GM23338 (cell line): Measurements from ENCODE around the gene EGLN2. TPM values are rescaled to one million over a fixed set of nuclear protein-coding genes. Genes with fewer than 3 reads are reported as not detected.

Experiments
- ATAC-seq: fragments of 200-7000 bp; cut with Tn5 transposase; 3 replicates; pipeline ENCODE4 v1.9.1; 2020
- DNase-seq: peaks from one replicate; pipeline ENCODE4 v3.0.0-alpha.2; 2015; ENCODE audit warnings: low spot score
- H2AFZ ChIP-seq: fragments of 200-600 bp; sonication (generic); 2 replicates; pipeline ENCODE4 v1.8.0; 2016; ENCODE audit warnings: antibody characterized with exemption, mild to moderate bottlenecking, moderate library complexity
- H3F3A ChIP-seq: fragments of 200-600 bp; sonication (generic); replicated peaks from 2 replicates; pipeline ENCODE4 v1.8.0; 2017; ENCODE audit warnings: antibody characterized with exemption, mixed run types, low read depth
- H3K27ac ChIP-seq: fragments of 200-600 bp; sonication (generic); 2 replicates; pipeline ENCODE4 v1.6.1; 2016; ENCODE audit warnings: low read depth
- H3K27me3 ChIP-seq: fragments of 200-600 bp; sonication (generic); 2 replicates; pipeline ENCODE4 v1.8.0; 2016; ENCODE audit warnings: mild to moderate bottlenecking, mixed run types, moderate library complexity; ENCODE audit not compliant: insufficient read depth
- H3K36me3 ChIP-seq: fragments of 200-600 bp; sonication (generic); 2 replicates; pipeline ENCODE4 v1.8.0; 2016; ENCODE audit warnings: mild to moderate bottlenecking; ENCODE audit not compliant: insufficient read depth
- H3K4me1 ChIP-seq: fragments of 200-600 bp; sonication (generic); 2 replicates; pipeline ENCODE4 v1.8.0; 2016; ENCODE audit warnings: mild to moderate bottlenecking, moderate library complexity; ENCODE audit not compliant: insufficient read depth
- H3K4me2 ChIP-seq: fragments of 200-600 bp; sonication (generic); 2 replicates; pipeline ENCODE4 v1.7.1; 2017; ENCODE audit warnings: mixed run types
- H3K4me3 ChIP-seq: fragments of 200-600 bp; sonication (generic); 2 replicates; pipeline ENCODE4 v1.6.1; 2016; ENCODE audit warnings: mixed run types
- H3K79me2 ChIP-seq: fragments of 200-600 bp; sonication (generic); replicated peaks from 2 replicates; pipeline ENCODE4 v1.8.0; 2017; ENCODE audit warnings: mild to moderate bottlenecking; ENCODE audit not compliant: insufficient read depth
- H3K9me2 ChIP-seq: fragments of 200-600 bp; sonication (generic); 2 replicates; pipeline ENCODE4 v1.8.0; 2017; ENCODE audit not compliant: insufficient read depth
- H4K20me1 ChIP-seq: fragments of 200-600 bp; sonication (generic); replicated peaks from 2 replicates; pipeline ENCODE4 v1.8.0; 2017; ENCODE audit warnings: mild to moderate bottlenecking; ENCODE audit not compliant: insufficient read depth
- H3K27ac Mint-ChIP-seq: 2 replicates; pipeline ENCODE4 v1.8.0; 2020; ENCODE audit warnings: inconsistent platforms, mild to moderate bottlenecking, moderate library complexity, mixed read lengths
- H3K27me3 Mint-ChIP-seq: 3 replicates; pipeline ENCODE4 v1.8.0; 2022; ENCODE audit warnings: low read depth, mild to moderate bottlenecking, moderate library complexity, mixed read lengths, inconsistent platforms; ENCODE audit not compliant: insufficient read depth, poor library complexity
- H3K36me3 Mint-ChIP-seq: 3 replicates; pipeline ENCODE4 v1.8.0; 2021; ENCODE audit warnings: low read depth, mild to moderate bottlenecking, inconsistent platforms, moderate library complexity, mixed read lengths
- H3K4me1 Mint-ChIP-seq: 3 replicates; pipeline ENCODE4 v1.8.0; 2020; ENCODE audit warnings: mild to moderate bottlenecking, inconsistent platforms, mixed read lengths
- H3K4me3 Mint-ChIP-seq: 3 replicates; pipeline ENCODE4 v1.8.0; 2021; ENCODE audit warnings: moderate library complexity, mild to moderate bottlenecking, inconsistent platforms, mixed read lengths
- H3K9me3 Mint-ChIP-seq: 3 replicates; pipeline ENCODE4 v1.8.0; 2020; ENCODE audit warnings: moderate library complexity, mild to moderate bottlenecking, inconsistent platforms, mixed read lengths
- CREB1 ChIP-seq: fragments of 250-450 bp; sonication (Bioruptor Pico); IDR thresholded peaks from 2 replicates; pipeline ENCODE4 v1.5.0; 2020; ENCODE audit warnings: low read depth, mild to moderate bottlenecking, moderate library complexity
- CTCF ChIP-seq, 2 experiments: fragments of 200-600 bp in 1 of 2; sonication (generic) in 1 of 2; conservative IDR thresholded peaks; 2 replicates each; pipeline versions ENCODE4 v1.5.1 to v1.6.1; 2016 to 2017; ENCODE audit warnings: antibody characterized with exemption in 2 of 2, low read depth in 2 of 2, mild to moderate bottlenecking in 2 of 2, moderate library complexity in 1 of 2
- ETS1 ChIP-seq: IDR thresholded peaks from 2 replicates; pipeline ENCODE4 v1.6.1; 2016; ENCODE audit warnings: antibody characterized with exemption
- EZH2 ChIP-seq: fragments of 200-600 bp; sonication (generic); IDR thresholded peaks from one replicate; pipeline ENCODE4 v1.8.0; 2017; ENCODE audit warnings: antibody characterized with exemption, mild to moderate bottlenecking, low read depth; ENCODE audit not compliant: unreplicated experiment
- EZH2phosphoT487 ChIP-seq: fragments of 200-600 bp; sonication (generic); IDR thresholded peaks from one replicate; pipeline ENCODE4 v1.8.1; 2018; ENCODE audit warnings: antibody characterized with exemption; ENCODE audit not compliant: unreplicated experiment
- JUNB ChIP-seq: IDR thresholded peaks from one replicate; pipeline ENCODE4 v1.6.1; 2016; ENCODE audit warnings: antibody characterized with exemption; ENCODE audit not compliant: unreplicated experiment
- NANOG ChIP-seq: IDR thresholded peaks from 2 replicates; pipeline ENCODE4 v1.6.1; 2016; ENCODE audit warnings: antibody characterized with exemption, borderline replicate concordance
- POLR2AphosphoS5 ChIP-seq: IDR thresholded peaks from 2 replicates; pipeline ENCODE4 v1.6.1; 2016; ENCODE audit warnings: antibody characterized with exemption, low read depth
- STAT1 ChIP-seq: IDR thresholded peaks from one replicate; pipeline ENCODE4 v1.6.1; 2016; ENCODE audit warnings: antibody characterized with exemption; ENCODE audit not compliant: unreplicated experiment
- ZNF114 ChIP-seq: fragments of 250-450 bp; sonication (Bioruptor Pico); IDR thresholded peaks from 2 replicates; pipeline ENCODE4 v1.5.0; 2020; ENCODE audit warnings: mild to moderate bottlenecking, moderate library complexity
- polyA plus RNA-seq: library from polyadenylated mRNA; unstranded; fragments of >200 nt; fragmentation: Nextera tagmentation; extraction: Ambion mirVana; gene quantifications from 2 replicates; pipeline ENCODE4 v1.2.1, GENCODE V29; 2016
- total RNA-seq: library from RNA; depleted of rRNA; stranded (reverse); fragments of >200 nt; shearing (Covaris generic); gene quantifications from 2 replicates; pipeline ENCODE4 v1.2.3, GENCODE V29; 2014
- TF ChIP-seq, protein P1 (sequence below): IDR thresholded peaks from one replicate; pipeline ENCODE4 v1.6.1; 2018; ENCODE audit warnings: antibody characterized with exemption; ENCODE audit not compliant: unreplicated experiment

The EGLN2 gene
- total and polyA plus RNA-seq, 2 experiments from 2014 or later = 59.9 to 118 TPM

GRCh38 chr19:40800997-40801377, 2.0 kb downstream of the EGLN2 start:
- Mint-ChIP-seq H3K4me1 (peaks cover 59% of the 10 kb centered on the region), H3K4me3 (peak overlapping the region; percentile 95), H3K36me3 (peaks cover 50% of the 10 kb centered on the region), H3K27me3 (peaks cover 46% of the 10 kb centered on the region), H3K9me3 (no peaks in the 10 kb centered on the region), H3K27ac (no peak overlapping the region)
- TF ChIP-seq ZNF114 (CRISPR knock-in tag) = no peak
- no peak for TF ChIP-seq NANOG
- TF ChIP-seq POLR2AphosphoS5 = no peak
- no peak for TF ChIP-seq STAT1
- no peak for TF ChIP-seq EZH2
- TF ChIP-seq JUNB = no peak
- no peak for TF ChIP-seq CTCF (conservative IDR thresholded peaks at IDR 0.05; ENCODE audit: low read depth in 2 of 2)
- TF ChIP-seq ETS1 = no peak
- H3K4me2 ChIP-seq = peak overlapping the region; percentile 71; the same call in 1 of the 2 replicates
- no peak overlapping the region for H3K27ac ChIP-seq
- H3K79me2 ChIP-seq = peaks cover 66% of the 10 kb centered on the region
- ATAC-seq (no peak), DNase-seq (no peak)
- no peak overlapping the region for H2AFZ ChIP-seq
- H3K27me3 ChIP-seq = no peaks in the 10 kb centered on the region
- peaks cover 29% of the 10 kb centered on the region for H3F3A ChIP-seq
- H4K20me1 ChIP-seq = peaks cover 46% of the 10 kb centered on the region
- peak overlapping the region; percentile 89; the same call in 1 of the 2 replicates for H3K4me3 ChIP-seq
- peaks cover 8% of the 10 kb centered on the region; the same call in 1 of the 2 replicates for H3K36me3 ChIP-seq
- H3K4me1 ChIP-seq = peaks cover 54% of the 10 kb centered on the region
- H3K9me2 ChIP-seq = no peaks in the 10 kb centered on the region

DNA sequence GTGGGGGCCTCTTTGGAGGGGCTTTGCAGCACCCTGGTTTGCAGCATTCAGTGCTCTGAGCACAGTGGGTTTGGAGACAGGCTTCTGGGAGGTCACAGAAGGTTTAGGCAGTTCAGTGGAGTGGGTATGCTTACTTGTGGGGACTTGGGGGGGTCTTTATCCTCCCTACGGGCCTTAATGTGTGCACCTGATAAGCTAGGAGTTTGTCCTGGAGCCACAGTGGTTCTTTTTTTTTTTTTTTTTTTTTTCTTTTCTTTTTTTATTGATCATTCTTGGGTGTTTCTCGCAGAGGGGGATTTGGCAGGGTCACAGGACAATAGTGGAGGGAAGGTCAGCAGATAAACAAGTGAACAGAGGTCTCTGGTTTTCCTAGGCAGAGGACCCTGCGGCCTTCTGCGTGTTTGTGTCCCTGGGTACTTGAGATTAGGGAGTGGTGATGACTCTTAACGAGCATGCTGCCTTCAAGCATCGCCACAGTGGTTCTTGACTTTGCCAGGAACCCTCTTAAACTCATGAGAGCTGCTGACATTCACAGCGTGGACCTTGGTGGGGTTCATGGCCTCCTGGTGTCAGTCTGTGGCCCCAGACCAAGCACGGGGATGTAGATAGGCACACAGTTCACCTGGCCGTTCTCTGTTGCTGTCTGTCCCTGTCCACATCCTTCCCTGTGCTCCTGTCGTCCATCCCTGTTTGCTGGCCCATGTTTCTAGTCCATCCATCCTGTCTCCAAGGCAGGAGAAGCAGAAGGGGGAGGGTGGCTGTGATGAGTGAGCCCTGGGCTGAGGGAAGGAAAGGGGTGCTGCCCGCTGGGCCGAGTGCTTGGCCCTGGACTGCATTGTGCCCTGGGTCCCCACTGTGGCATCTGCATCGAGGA, 2.7 kb downstream of the EGLN2 start:
- no peak overlapping the region for H3K27ac Mint-ChIP-seq
- no peak overlapping the region for H3K27ac ChIP-seq
- no peaks in the 10 kb centered on the region for H3K9me2 ChIP-seq
- peak overlapping the region; percentile 95 for H3K4me3 Mint-ChIP-seq
- H3K79me2 ChIP-seq = peaks cover 69% of the 10 kb centered on the region
- no peaks in the 10 kb centered on the region for H3K27me3 ChIP-seq
- peaks cover 60% of the 10 kb centered on the region for H3K4me1 ChIP-seq
- peaks cover 8% of the 10 kb centered on the region; the same call in 1 of the 2 replicates for H3K36me3 ChIP-seq
- H3K36me3 Mint-ChIP-seq = peaks cover 50% of the 10 kb centered on the region
- H3K4me2 ChIP-seq = peak overlapping the region; percentile 71; the same call in 1 of the 2 replicates
- peak overlapping the region; percentile 89; the same call in 1 of the 2 replicates for H3K4me3 ChIP-seq
- peaks cover 49% of the 10 kb centered on the region for H4K20me1 ChIP-seq
- peaks cover 51% of the 10 kb centered on the region for H3K27me3 Mint-ChIP-seq
- H2AFZ ChIP-seq = no peak overlapping the region
- no peaks in the 10 kb centered on the region for H3K9me3 Mint-ChIP-seq
- H3K4me1 Mint-ChIP-seq = peaks cover 65% of the 10 kb centered on the region
- DNase-seq (no peak), ATAC-seq (no peak)
- H3F3A ChIP-seq = peaks cover 35% of the 10 kb centered on the region
- TF ChIP-seq POLR2AphosphoS5 = no peak
- TF ChIP-seq, protein P1, sequence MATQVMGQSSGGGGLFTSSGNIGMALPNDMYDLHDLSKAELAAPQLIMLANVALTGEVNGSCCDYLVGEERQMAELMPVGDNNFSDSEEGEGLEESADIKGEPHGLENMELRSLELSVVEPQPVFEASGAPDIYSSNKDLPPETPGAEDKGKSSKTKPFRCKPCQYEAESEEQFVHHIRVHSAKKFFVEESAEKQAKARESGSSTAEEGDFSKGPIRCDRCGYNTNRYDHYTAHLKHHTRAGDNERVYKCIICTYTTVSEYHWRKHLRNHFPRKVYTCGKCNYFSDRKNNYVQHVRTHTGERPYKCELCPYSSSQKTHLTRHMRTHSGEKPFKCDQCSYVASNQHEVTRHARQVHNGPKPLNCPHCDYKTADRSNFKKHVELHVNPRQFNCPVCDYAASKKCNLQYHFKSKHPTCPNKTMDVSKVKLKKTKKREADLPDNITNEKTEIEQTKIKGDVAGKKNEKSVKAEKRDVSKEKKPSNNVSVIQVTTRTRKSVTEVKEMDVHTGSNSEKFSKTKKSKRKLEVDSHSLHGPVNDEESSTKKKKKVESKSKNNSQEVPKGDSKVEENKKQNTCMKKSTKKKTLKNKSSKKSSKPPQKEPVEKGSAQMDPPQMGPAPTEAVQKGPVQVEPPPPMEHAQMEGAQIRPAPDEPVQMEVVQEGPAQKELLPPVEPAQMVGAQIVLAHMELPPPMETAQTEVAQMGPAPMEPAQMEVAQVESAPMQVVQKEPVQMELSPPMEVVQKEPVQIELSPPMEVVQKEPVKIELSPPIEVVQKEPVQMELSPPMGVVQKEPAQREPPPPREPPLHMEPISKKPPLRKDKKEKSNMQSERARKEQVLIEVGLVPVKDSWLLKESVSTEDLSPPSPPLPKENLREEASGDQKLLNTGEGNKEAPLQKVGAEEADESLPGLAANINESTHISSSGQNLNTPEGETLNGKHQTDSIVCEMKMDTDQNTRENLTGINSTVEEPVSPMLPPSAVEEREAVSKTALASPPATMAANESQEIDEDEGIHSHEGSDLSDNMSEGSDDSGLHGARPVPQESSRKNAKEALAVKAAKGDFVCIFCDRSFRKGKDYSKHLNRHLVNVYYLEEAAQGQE = no peak
- TF ChIP-seq CREB1 (CRISPR knock-in tag) = no peak
- no peak for TF ChIP-seq JUNB
- TF ChIP-seq ETS1 = no peak
- no peak for TF ChIP-seq NANOG
- TF ChIP-seq EZH2phosphoT487 = no peak
- no peak for TF ChIP-seq EZH2
- no peak for TF ChIP-seq ZNF114 (CRISPR knock-in tag)
